GM12801 (cell line): ENCODE data around the gene FNDC3B.

Experiments used
- CTCF ChIP-seq: IDR thresholded peaks from one replicate; pipeline ENCODE4 v1.5.1; 2011; ENCODE audit warnings: control low read depth; ENCODE audit not compliant: insufficient read length; ENCODE audit errors: extremely low read depth

The FNDC3B gene

GRCh38 chr3:172355836-172356235, 316.5 kb downstream of the FNDC3B start:
- TF ChIP-seq CTCF, result no peak

- TF ChIP-seq CTCF, result no peak
These were observed 317.0 kb downstream of the FNDC3B start for GRCh38 chr3:172356427-172356826.

- no peak for TF ChIP-seq CTCF
These were observed 318.7 kb downstream of the FNDC3B start for GRCh38 chr3:172357850-172358754.

GRCh38 chr3:172359231-172359630, 319.9 kb downstream of the FNDC3B start:
- TF ChIP-seq CTCF, result no peak

- TF ChIP-seq CTCF, result no peak
These were observed 320.6 kb downstream of the FNDC3B start for GRCh38 chr3:172359996-172360395.

GRCh38 chr3:172362583-172362982, 323.2 kb downstream of the FNDC3B start:
- no peak for TF ChIP-seq CTCF

- TF ChIP-seq CTCF, result no peak
These were observed 325.1 kb downstream of the FNDC3B start for GRCh38 chr3:172364374-172365027.
